ENCODE measurements around the gene CRADD.

DNA sequence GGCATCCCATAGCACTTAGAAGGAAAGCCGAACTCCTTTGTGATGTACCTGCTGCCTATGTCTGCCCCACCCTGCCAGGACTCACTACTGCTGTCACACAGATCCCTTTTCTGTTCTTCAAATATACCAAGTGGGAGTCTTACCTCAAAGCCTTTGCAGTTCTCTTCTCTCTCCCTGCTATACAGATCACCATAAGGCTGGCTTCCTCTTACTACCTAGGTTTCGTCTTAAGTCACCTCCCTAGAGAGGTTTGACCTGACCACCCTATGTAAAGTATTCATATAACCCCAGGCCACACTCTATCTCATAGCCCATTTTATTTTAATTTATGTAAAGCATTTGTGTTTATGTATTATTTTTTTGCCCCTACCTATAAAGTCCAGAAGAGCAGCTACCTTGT lies 117.6 kb downstream of the CRADD start:
- TF ChIP-seq TAF1 (IDR thresholded peaks at IDR 0.05; ENCODE audit: low read depth) (no peak), CREB1 (IDR thresholded peaks at IDR 0.05; ENCODE audit: low read depth) (no peak), FOXM1 (IDR thresholded peaks at IDR 0.05; ENCODE audit: borderline replicate concordance, low read depth) (no peak), CEBPB (IDR thresholded peaks at IDR 0.05) (no peak), TEAD4 (IDR thresholded peaks at IDR 0.05) (no peak), ZBTB7A (IDR thresholded peaks at IDR 0.05; ENCODE audit: low read depth) (no peak), RAD21 (IDR thresholded peaks at IDR 0.05; ENCODE audit: low read depth) (no peak), YY1 (IDR thresholded peaks at IDR 0.05; ENCODE audit: low read depth) (no peak), EP300 (IDR thresholded peaks at IDR 0.05; ENCODE audit: borderline replicate concordance) (no peak)
- TF ChIP-seq, protein P1, sequence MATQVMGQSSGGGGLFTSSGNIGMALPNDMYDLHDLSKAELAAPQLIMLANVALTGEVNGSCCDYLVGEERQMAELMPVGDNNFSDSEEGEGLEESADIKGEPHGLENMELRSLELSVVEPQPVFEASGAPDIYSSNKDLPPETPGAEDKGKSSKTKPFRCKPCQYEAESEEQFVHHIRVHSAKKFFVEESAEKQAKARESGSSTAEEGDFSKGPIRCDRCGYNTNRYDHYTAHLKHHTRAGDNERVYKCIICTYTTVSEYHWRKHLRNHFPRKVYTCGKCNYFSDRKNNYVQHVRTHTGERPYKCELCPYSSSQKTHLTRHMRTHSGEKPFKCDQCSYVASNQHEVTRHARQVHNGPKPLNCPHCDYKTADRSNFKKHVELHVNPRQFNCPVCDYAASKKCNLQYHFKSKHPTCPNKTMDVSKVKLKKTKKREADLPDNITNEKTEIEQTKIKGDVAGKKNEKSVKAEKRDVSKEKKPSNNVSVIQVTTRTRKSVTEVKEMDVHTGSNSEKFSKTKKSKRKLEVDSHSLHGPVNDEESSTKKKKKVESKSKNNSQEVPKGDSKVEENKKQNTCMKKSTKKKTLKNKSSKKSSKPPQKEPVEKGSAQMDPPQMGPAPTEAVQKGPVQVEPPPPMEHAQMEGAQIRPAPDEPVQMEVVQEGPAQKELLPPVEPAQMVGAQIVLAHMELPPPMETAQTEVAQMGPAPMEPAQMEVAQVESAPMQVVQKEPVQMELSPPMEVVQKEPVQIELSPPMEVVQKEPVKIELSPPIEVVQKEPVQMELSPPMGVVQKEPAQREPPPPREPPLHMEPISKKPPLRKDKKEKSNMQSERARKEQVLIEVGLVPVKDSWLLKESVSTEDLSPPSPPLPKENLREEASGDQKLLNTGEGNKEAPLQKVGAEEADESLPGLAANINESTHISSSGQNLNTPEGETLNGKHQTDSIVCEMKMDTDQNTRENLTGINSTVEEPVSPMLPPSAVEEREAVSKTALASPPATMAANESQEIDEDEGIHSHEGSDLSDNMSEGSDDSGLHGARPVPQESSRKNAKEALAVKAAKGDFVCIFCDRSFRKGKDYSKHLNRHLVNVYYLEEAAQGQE (IDR thresholded peaks at IDR 0.05; ENCODE audit: low read depth), result no peak
- TF ChIP-seq, protein P2, sequence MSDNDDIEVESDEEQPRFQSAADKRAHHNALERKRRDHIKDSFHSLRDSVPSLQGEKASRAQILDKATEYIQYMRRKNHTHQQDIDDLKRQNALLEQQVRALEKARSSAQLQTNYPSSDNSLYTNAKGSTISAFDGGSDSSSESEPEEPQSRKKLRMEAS (IDR thresholded peaks at IDR 0.05), result no peak
- TF ChIP-seq, protein P3, sequence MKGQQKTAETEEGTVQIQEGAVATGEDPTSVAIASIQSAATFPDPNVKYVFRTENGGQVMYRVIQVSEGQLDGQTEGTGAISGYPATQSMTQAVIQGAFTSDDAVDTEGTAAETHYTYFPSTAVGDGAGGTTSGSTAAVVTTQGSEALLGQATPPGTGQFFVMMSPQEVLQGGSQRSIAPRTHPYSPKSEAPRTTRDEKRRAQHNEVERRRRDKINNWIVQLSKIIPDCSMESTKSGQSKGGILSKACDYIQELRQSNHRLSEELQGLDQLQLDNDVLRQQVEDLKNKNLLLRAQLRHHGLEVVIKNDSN (IDR thresholded peaks at IDR 0.05), result no peak
